ENCODE results near the gene CLINT1.

GRCh38 chr5:157770665-157771064 lies 88.3 kb downstream of the CLINT1 start:
- TF ChIP-seq, protein P1, sequence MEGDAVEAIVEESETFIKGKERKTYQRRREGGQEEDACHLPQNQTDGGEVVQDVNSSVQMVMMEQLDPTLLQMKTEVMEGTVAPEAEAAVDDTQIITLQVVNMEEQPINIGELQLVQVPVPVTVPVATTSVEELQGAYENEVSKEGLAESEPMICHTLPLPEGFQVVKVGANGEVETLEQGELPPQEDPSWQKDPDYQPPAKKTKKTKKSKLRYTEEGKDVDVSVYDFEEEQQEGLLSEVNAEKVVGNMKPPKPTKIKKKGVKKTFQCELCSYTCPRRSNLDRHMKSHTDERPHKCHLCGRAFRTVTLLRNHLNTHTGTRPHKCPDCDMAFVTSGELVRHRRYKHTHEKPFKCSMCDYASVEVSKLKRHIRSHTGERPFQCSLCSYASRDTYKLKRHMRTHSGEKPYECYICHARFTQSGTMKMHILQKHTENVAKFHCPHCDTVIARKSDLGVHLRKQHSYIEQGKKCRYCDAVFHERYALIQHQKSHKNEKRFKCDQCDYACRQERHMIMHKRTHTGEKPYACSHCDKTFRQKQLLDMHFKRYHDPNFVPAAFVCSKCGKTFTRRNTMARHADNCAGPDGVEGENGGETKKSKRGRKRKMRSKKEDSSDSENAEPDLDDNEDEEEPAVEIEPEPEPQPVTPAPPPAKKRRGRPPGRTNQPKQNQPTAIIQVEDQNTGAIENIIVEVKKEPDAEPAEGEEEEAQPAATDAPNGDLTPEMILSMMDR (conservative IDR thresholded peaks at IDR 0.05; ENCODE audit: low read depth in 2 of 2), result no peak
- no peak for TF ChIP-seq POLR2AphosphoS5 (IDR thresholded peaks at IDR 0.05; ENCODE audit: low read depth)
- TF ChIP-seq EZH2 (IDR thresholded peaks at IDR 0.05; ENCODE audit: low read depth, unreplicated experiment), result no peak
- TF ChIP-seq, protein P2, sequence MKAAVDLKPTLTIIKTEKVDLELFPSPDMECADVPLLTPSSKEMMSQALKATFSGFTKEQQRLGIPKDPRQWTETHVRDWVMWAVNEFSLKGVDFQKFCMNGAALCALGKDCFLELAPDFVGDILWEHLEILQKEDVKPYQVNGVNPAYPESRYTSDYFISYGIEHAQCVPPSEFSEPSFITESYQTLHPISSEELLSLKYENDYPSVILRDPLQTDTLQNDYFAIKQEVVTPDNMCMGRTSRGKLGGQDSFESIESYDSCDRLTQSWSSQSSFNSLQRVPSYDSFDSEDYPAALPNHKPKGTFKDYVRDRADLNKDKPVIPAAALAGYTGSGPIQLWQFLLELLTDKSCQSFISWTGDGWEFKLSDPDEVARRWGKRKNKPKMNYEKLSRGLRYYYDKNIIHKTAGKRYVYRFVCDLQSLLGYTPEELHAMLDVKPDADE (IDR thresholded peaks at IDR 0.05), result no peak
- TF ChIP-seq REST (IDR thresholded peaks at IDR 0.05; ENCODE audit: unreplicated experiment), result no peak
- no peak for TF ChIP-seq EZH2phosphoT487 (IDR thresholded peaks at IDR 0.05; ENCODE audit: unreplicated experiment)
- no peak for TF ChIP-seq ZNF462 (CRISPR knock-in tag; IDR thresholded peaks at IDR 0.05)
- no peak for TF ChIP-seq NANOG (IDR thresholded peaks at IDR 0.05; ENCODE audit: borderline replicate concordance)
- no peak for TF ChIP-seq JUNB (IDR thresholded peaks at IDR 0.05; ENCODE audit: unreplicated experiment)
- no peak for TF ChIP-seq CREB1 (CRISPR knock-in tag; IDR thresholded peaks at IDR 0.05; ENCODE audit: low read depth)
- TF ChIP-seq ZNF331 (CRISPR knock-in tag; IDR thresholded peaks at IDR 0.05; ENCODE audit: low read depth), result no peak
